K562 (cell line): ENCODE data around the gene PAF1. TPM values are rescaled to one million over a fixed set of nuclear protein-coding genes. Genes with fewer than 3 reads are reported as not detected.

Experiments used
- FOXP1 ChIP-seq: sonication (generic); formaldehyde crosslinking; IDR thresholded peaks from 2 replicates; pipeline ENCODE4 v1.8.0; 2022; ENCODE audit warnings: mild to moderate bottlenecking, missing genetic modification reagents
- LCOR ChIP-seq: sonication (generic); formaldehyde crosslinking; IDR thresholded peaks from 2 replicates; pipeline ENCODE4 v1.8.0; 2022; ENCODE audit warnings: mild to moderate bottlenecking, missing genetic modification reagents
- MTA1 ChIP-seq: fragments of 450-650 bp; IDR thresholded peaks from 2 replicates; pipeline ENCODE4 v1.6.1; 2017; ENCODE audit warnings: borderline replicate concordance
- NFIX ChIP-seq: fragments of 250-450 bp; sonication (Bioruptor Pico); IDR thresholded peaks from 2 replicates; pipeline ENCODE4 v1.4.0; 2020; ENCODE audit warnings: low read depth, mild to moderate bottlenecking, moderate library complexity
- NR2F6 ChIP-seq: fragments of 450-650 bp; formaldehyde crosslinking; IDR thresholded peaks from 2 replicates; pipeline ENCODE4 v1.4.0; 2020; ENCODE audit warnings: mild to moderate bottlenecking
- SREBF2 ChIP-seq: sonication (generic); formaldehyde crosslinking; IDR thresholded peaks from 2 replicates; pipeline ENCODE4 v1.4.0; 2020; ENCODE audit warnings: mild to moderate bottlenecking, missing genetic modification reagents
- ZBTB7A ChIP-seq: IDR thresholded peaks from 2 replicates; pipeline ENCODE4 v1.6.1; 2011; ENCODE audit warnings: low read depth, mild to moderate bottlenecking, low read length, moderate library complexity, borderline replicate concordance; ENCODE audit not compliant: control insufficient read depth
- ZNF274 ChIP-seq: IDR thresholded peaks from 2 replicates; pipeline ENCODE4 v1.6.1; 2011; ENCODE audit warnings: low read depth, mild to moderate bottlenecking, low read length, moderate library complexity, borderline replicate concordance
- ZNF282 ChIP-seq: sonication (generic); formaldehyde crosslinking; IDR thresholded peaks from 2 replicates; pipeline ENCODE4 v1.8.1; 2023; ENCODE audit warnings: missing genetic modification reagents
- ZZZ3 ChIP-seq: fragments of 450-650 bp; IDR thresholded peaks from 2 replicates; pipeline ENCODE4 v1.6.1; 2016; ENCODE audit warnings: antibody characterized with exemption, mild to moderate bottlenecking, moderate library complexity
- polyA plus RNA-seq, 8 experiments: library from polyadenylated mRNA; depleted of rRNA in 4 of 8; stranded (reverse) in 5 of 8; unstranded in 3 of 8; fragments of >200 nt; fragmentation: Nextera tagmentation in 2 of 8; fragmentation: Illumina TruSeq in 1 of 8; extraction: Ambion mirVana in 2 of 8; extraction: Trizol in 1 of 8; gene quantifications; 2 replicates each; pipeline versions ENCODE4 v1.2.1 to v1.2.3, GENCODE V29; 2011 to 2014; ENCODE audit warnings: inconsistent platforms in 1 of 8, missing spikeins in 1 of 8
- total RNA-seq, 7 experiments: library from RNA; depleted of rRNA in 6 of 7; stranded (reverse); fragments of >200 nt in 6 of 7; fragmentation: Illumina TruSeq in 2 of 7; extraction: Trizol in 2 of 7; gene quantifications; 2 replicates each; pipeline versions ENCODE4 v1.2.1 to v1.2.3, GENCODE V29; 2011 to 2021; ENCODE audit warnings: low replicate concordance in 1 of 7
- TF ChIP-seq, protein P1 (sequence below): fragments of 250-450 bp; sonication (Bioruptor Pico); IDR thresholded peaks from 2 replicates; pipeline ENCODE4 v1.6.1; 2021; ENCODE audit warnings: mild to moderate bottlenecking
- TF ChIP-seq, protein P2 (sequence below), 2 experiments: IDR thresholded peaks; 2 replicates each; pipeline ENCODE4 v1.6.1; 2011; ENCODE audit warnings: borderline replicate concordance in 1 of 2, control low read depth in 1 of 2, low read depth in 1 of 2, low read length in 1 of 2, mild to moderate bottlenecking in 1 of 2, mixed read lengths in 1 of 2, moderate library complexity in 1 of 2; ENCODE audit not compliant: insufficient read depth in 1 of 2, insufficient read length in 1 of 2, poor library complexity in 1 of 2, severe bottlenecking in 1 of 2; ENCODE audit errors: extremely low read depth in 1 of 2
- TF ChIP-seq, protein P3 (sequence below): fragments of 450-650 bp; IDR thresholded peaks from 2 replicates; pipeline ENCODE4 v1.6.1; 2018; ENCODE audit not compliant: partially characterized antibody
- TF ChIP-seq, protein P4 (sequence below): sonication (generic); formaldehyde crosslinking; IDR thresholded peaks from 2 replicates; pipeline ENCODE4 v1.8.0; 2023; ENCODE audit warnings: mild to moderate bottlenecking, missing genetic modification reagents
- TF ChIP-seq, protein P5 (sequence below): fragments of 450-650 bp; formaldehyde crosslinking; IDR thresholded peaks from 2 replicates; pipeline ENCODE4 v1.4.0; 2020; ENCODE audit warnings: mild to moderate bottlenecking, moderate library complexity

PAF1 gene
- total and polyA plus RNA-seq, 9 of the 15 experiments (the other 6 are each of a cell fraction or from before 2014, with no cell fraction given), result 1.5 to 45.0 (median 33.8) TPM

DNA sequence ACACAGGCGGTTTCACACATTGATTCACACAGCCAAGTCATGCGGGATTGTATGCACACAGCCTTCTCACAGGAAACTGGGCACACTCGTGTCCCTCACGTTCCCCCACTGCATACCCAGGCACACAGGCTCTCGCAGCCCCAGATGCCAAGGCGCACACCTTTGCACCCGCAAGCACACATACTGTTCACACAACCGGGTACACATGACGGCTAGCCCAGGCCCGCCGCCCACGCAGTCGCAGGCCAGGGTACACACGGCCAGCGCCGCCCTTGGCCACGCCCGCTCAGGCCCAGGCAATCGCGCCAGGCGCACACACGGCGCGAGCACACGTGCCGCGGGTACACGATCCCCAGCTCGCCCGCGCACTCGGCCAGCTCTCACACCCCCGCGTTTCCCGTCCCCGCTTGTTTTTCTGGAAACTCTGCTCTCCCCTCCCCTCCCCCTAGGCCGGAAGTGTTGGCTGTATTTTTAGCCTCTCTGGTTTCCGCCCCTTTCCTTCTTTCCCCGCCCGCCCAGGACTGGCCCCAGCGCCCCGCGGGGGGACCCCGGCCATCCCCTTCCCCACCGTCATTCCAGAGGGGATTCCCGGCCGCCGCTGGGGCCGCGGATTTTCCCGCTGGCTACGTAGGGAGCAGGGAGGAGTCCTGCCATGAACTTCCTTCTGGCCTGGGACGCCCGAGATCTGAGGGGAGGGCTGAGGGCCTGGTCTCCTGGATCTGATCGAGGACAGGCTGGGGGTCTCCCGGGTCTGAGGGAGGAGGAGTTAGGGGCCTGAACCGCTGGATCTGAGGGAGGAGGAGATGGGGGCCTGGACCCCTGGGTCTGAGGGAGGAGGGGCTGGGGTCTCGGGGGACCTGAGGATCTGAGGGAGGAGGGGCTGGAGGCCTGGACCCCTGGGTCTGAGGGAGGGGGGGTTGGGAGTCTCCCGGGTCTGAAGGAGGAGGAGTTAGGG is 11.7 kb upstream of the PAF1 start (continued):
- TF ChIP-seq NR2F6 (CRISPR knock-in tag), result no peak
- TF ChIP-seq, protein P1, sequence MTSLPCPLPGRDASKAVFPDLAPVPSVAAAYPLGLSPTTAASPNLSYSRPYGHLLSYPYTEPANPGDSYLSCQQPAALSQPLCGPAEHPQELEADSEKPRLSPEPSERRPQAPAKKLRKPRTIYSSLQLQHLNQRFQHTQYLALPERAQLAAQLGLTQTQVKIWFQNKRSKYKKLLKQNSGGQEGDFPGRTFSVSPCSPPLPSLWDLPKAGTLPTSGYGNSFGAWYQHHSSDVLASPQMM (CRISPR knock-in tag), result no peak
- no peak for TF ChIP-seq ZNF274
- TF ChIP-seq, protein P2, sequence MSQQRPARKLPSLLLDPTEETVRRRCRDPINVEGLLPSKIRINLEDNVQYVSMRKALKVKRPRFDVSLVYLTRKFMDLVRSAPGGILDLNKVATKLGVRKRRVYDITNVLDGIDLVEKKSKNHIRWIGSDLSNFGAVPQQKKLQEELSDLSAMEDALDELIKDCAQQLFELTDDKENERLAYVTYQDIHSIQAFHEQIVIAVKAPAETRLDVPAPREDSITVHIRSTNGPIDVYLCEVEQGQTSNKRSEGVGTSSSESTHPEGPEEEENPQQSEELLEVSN (IDR thresholded peaks at IDR 0.05; ENCODE audit: borderline replicate concordance in 1 of 2, extremely low read depth in 1 of 2, insufficient read depth in 1 of 2, insufficient read length in 1 of 2, low read depth in 1 of 2, low read length in 1 of 2, poor library complexity in 1 of 2, severe bottlenecking in 1 of 2), result peak; percentile 98
- TF ChIP-seq MTA1, result peak; percentile 78; the same call in 1 of the 2 replicates
- TF ChIP-seq, protein P3, sequence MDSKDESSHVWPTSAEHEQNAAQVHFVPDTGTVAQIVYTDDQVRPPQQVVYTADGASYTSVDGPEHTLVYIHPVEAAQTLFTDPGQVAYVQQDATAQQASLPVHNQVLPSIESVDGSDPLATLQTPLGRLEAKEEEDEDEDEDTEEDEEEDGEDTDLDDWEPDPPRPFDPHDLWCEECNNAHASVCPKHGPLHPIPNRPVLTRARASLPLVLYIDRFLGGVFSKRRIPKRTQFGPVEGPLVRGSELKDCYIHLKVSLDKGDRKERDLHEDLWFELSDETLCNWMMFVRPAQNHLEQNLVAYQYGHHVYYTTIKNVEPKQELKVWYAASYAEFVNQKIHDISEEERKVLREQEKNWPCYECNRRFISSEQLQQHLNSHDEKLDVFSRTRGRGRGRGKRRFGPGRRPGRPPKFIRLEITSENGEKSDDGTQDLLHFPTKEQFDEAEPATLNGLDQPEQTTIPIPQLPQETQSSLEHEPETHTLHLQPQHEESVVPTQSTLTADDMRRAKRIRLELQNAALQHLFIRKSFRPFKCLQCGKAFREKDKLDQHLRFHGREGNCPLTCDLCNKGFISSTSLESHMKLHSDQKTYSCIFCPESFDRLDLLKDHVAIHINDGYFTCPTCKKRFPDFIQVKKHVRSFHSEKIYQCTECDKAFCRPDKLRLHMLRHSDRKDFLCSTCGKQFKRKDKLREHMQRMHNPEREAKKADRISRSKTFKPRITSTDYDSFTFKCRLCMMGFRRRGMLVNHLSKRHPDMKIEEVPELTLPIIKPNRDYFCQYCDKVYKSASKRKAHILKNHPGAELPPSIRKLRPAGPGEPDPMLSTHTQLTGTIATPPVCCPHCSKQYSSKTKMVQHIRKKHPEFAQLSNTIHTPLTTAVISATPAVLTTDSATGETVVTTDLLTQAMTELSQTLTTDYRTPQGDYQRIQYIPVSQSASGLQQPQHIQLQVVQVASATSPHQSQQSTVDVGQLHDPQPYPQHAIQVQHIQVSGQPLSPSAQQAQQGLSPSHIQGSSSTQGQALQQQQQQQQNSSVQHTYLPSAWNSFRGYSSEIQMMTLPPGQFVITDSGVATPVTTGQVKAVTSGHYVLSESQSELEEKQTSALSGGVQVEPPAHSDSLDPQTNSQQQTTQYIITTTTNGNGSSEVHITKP, result peak; percentile 12
- TF ChIP-seq ZZZ3, result no peak
- peak; percentile 51; the same call in 1 of the 2 replicates for TF ChIP-seq LCOR
- no peak for TF ChIP-seq ZNF282 (CRISPR knock-in tag)
- TF ChIP-seq, protein P4, sequence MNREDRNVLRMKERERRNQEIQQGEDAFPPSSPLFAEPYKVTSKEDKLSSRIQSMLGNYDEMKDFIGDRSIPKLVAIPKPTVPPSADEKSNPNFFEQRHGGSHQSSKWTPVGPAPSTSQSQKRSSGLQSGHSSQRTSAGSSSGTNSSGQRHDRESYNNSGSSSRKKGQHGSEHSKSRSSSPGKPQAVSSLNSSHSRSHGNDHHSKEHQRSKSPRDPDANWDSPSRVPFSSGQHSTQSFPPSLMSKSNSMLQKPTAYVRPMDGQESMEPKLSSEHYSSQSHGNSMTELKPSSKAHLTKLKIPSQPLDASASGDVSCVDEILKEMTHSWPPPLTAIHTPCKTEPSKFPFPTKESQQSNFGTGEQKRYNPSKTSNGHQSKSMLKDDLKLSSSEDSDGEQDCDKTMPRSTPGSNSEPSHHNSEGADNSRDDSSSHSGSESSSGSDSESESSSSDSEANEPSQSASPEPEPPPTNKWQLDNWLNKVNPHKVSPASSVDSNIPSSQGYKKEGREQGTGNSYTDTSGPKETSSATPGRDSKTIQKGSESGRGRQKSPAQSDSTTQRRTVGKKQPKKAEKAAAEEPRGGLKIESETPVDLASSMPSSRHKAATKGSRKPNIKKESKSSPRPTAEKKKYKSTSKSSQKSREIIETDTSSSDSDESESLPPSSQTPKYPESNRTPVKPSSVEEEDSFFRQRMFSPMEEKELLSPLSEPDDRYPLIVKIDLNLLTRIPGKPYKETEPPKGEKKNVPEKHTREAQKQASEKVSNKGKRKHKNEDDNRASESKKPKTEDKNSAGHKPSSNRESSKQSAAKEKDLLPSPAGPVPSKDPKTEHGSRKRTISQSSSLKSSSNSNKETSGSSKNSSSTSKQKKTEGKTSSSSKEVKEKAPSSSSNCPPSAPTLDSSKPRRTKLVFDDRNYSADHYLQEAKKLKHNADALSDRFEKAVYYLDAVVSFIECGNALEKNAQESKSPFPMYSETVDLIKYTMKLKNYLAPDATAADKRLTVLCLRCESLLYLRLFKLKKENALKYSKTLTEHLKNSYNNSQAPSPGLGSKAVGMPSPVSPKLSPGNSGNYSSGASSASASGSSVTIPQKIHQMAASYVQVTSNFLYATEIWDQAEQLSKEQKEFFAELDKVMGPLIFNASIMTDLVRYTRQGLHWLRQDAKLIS (CRISPR knock-in tag), result peak; percentile 51; the same call in 1 of the 2 replicates
- peak; percentile 66; the same call in 1 of the 2 replicates for TF ChIP-seq FOXP1 (CRISPR knock-in tag)
- TF ChIP-seq, protein P5, sequence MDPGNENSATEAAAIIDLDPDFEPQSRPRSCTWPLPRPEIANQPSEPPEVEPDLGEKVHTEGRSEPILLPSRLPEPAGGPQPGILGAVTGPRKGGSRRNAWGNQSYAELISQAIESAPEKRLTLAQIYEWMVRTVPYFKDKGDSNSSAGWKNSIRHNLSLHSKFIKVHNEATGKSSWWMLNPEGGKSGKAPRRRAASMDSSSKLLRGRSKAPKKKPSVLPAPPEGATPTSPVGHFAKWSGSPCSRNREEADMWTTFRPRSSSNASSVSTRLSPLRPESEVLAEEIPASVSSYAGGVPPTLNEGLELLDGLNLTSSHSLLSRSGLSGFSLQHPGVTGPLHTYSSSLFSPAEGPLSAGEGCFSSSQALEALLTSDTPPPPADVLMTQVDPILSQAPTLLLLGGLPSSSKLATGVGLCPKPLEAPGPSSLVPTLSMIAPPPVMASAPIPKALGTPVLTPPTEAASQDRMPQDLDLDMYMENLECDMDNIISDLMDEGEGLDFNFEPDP (CRISPR knock-in tag), result no peak
- TF ChIP-seq NFIX (CRISPR knock-in tag), result no peak
- TF ChIP-seq ZBTB7A, result peak; percentile 93
- TF ChIP-seq SREBF2, result no peak
